DND-41 (cell line): Measurements from ENCODE around the gene ASB8.
A peak's percentile ranks its signal among the peaks of the same experiment; 100 is the strongest.

Experiments used
- ATAC-seq: fragments of 200-7000 bp; cut with Tn5 transposase; 3 replicates; pipeline ENCODE4 v1.9.1; 2021; ENCODE audit warnings: low read depth; ENCODE audit not compliant: insufficient read depth
- DNase-seq: peaks from one replicate; pipeline ENCODE4 v3.0.0-alpha.2; 2020
- H2AFZ ChIP-seq: 2 replicates; pipeline ENCODE4 v1.6.0; 2012; ENCODE audit warnings: low read depth, low read length
- H3K27ac ChIP-seq: 2 replicates; pipeline ENCODE4 v1.5.1; 2012; ENCODE audit warnings: low read length, inconsistent platforms
- H3K27me3 ChIP-seq: fragments of 200-600 bp; sonication (generic); 2 replicates; pipeline ENCODE4 v1.6.0; 2012; ENCODE audit warnings: low read length, mild to moderate bottlenecking, inconsistent platforms; ENCODE audit not compliant: insufficient read depth, poor library complexity
- H3K36me3 ChIP-seq: 2 replicates; pipeline ENCODE4 v1.5.1; 2012; ENCODE audit warnings: low read length, inconsistent platforms; ENCODE audit not compliant: insufficient read depth
- H3K4me1 ChIP-seq: 2 replicates; pipeline ENCODE4 v1.5.1; 2012; ENCODE audit warnings: mild to moderate bottlenecking, low read length; ENCODE audit not compliant: insufficient read depth
- H3K4me2 ChIP-seq: 2 replicates; pipeline ENCODE4 v1.6.0; 2012; ENCODE audit warnings: mild to moderate bottlenecking, moderate library complexity, low read length, inconsistent platforms; ENCODE audit not compliant: insufficient read depth
- H3K4me3 ChIP-seq, 2 experiments: fragments of 200-600 bp in 1 of 2; shearing (Covaris generic) in 1 of 2; 2 replicates each; pipeline ENCODE4 v1.5.1; 2012 to 2016; ENCODE audit warnings: inconsistent platforms in 2 of 2, low read length in 2 of 2, mild to moderate bottlenecking in 2 of 2, low read depth in 1 of 2, moderate library complexity in 1 of 2
- H3K79me2 ChIP-seq: 2 replicates; pipeline ENCODE4 v1.6.0; 2012; ENCODE audit warnings: low read length, inconsistent platforms; ENCODE audit not compliant: insufficient read depth
- H3K9ac ChIP-seq: 2 replicates; pipeline ENCODE4 v1.6.0; 2012; ENCODE audit warnings: low read depth, mild to moderate bottlenecking, inconsistent platforms, low read length, moderate library complexity
- H3K9me3 ChIP-seq: 2 replicates; pipeline ENCODE4 v1.5.1; 2012; ENCODE audit warnings: low read length, moderate library complexity, mild to moderate bottlenecking, inconsistent platforms; ENCODE audit not compliant: insufficient read depth, severe bottlenecking
- H4K20me1 ChIP-seq: 2 replicates; pipeline ENCODE4 v1.6.0; 2012; ENCODE audit warnings: low read length; ENCODE audit not compliant: insufficient read depth
- CTCF ChIP-seq: IDR thresholded peaks from 2 replicates; pipeline ENCODE4 v1.5.1; 2012; ENCODE audit warnings: borderline replicate concordance, low read length, moderate library complexity, mild to moderate bottlenecking; ENCODE audit not compliant: poor library complexity, severe bottlenecking; ENCODE audit errors: extremely low read depth
- EZH2 ChIP-seq: IDR thresholded peaks from 3 replicates; pipeline ENCODE4 v1.6.1; 2012; ENCODE audit warnings: borderline replicate concordance, low read depth, mild to moderate bottlenecking, moderate library complexity, low read length, inconsistent platforms; ENCODE audit not compliant: severe bottlenecking

Gene ASB8

GRCh38 chr12:48157018-48157888 is at the start of gene ASB8:
ASB8 (minus strand) TSS chr12:48157515; CDS start chr12:48153496, 4,019 bp downstream.
- Histone ChIP-seq H3K27me3 (no peaks in the 10 kb centered on the region), H3K4me2 (peak within 1 kb of the TSS; percentile 96), H3K4me1 (peaks cover 24% of the 10 kb centered on the region), H3K27ac (peak within 1 kb of the TSS; percentile 85), H3K79me2 (peaks cover 37% of the 10 kb centered on the region), H3K9ac (peak within 1 kb of the TSS; percentile 80), H3K4me3 (peak within 1 kb of the TSS; percentile 48 to 77), H3K9me3 (no peaks in the 10 kb centered on the region), H3K36me3 (peaks cover 13% of the 10 kb centered on the region), H2AFZ (peak within 1 kb of the TSS; percentile 83), H4K20me1 (no peaks in the 10 kb centered on the region)
- TF ChIP-seq EZH2 (no peak), CTCF (peak; percentile 73)
- peak; percentile 94 for ATAC-seq
- peak; percentile 99 for DNase-seq

- H4K20me1 ChIP-seq = no peaks in the 10 kb centered on the region
- H3K27me3 ChIP-seq = peaks cover 10% of the 10 kb centered on the region
- no peaks in the 10 kb centered on the region for H3K9me3 ChIP-seq
- no peak within 1 kb of the TSS for H3K9ac ChIP-seq
- TF ChIP-seq CTCF (no peak), EZH2 (no peak)
- no peaks in the 10 kb centered on the region for H3K79me2 ChIP-seq
- ATAC-seq (no peak), DNase-seq (no peak)
- no peak within 1 kb of the TSS for H3K4me2 ChIP-seq
- no peaks in the 10 kb centered on the region for H3K4me1 ChIP-seq
- H2AFZ ChIP-seq = no peak within 1 kb of the TSS; the same call in 1 of the 2 replicates
- no peaks in the 10 kb centered on the region for H3K36me3 ChIP-seq
- no peak within 1 kb of the TSS for H3K4me3 ChIP-seq
- no peak within 1 kb of the TSS for H3K27ac ChIP-seq
Measured at GRCh38 chr12:48203192-48203591, 45.9 kb upstream of the ASB8 start, which contains the start of gene OR10AD1. OR10AD1 (minus strand) TSS chr12:48203292; CDS start chr12:48203292, 0 bp downstream.

GRCh38 chr12:48202766-48203165 is 45.5 kb upstream of the ASB8 start:
- no peaks in the 10 kb centered on the region for H3K36me3 ChIP-seq
- H3K4me2 ChIP-seq = no peak overlapping the region
- H3K27ac ChIP-seq = no peak overlapping the region
- no peaks in the 10 kb centered on the region for H4K20me1 ChIP-seq
- H3K79me2 ChIP-seq = no peaks in the 10 kb centered on the region
- H3K4me3 ChIP-seq = no peak overlapping the region
- H3K9ac ChIP-seq = no peak overlapping the region
- no peak overlapping the region for H2AFZ ChIP-seq
- no peaks in the 10 kb centered on the region for H3K9me3 ChIP-seq
- peaks cover 10% of the 10 kb centered on the region for H3K27me3 ChIP-seq
- H3K4me1 ChIP-seq = no peaks in the 10 kb centered on the region
- ATAC-seq (no peak), DNase-seq (no peak)
- TF ChIP-seq CTCF = no peak
- TF ChIP-seq EZH2 = no peak
